Measurements from ENCODE around the gene PLIN5. TPM values are rescaled to one million over a fixed set of nuclear protein-coding genes. Genes with fewer than 3 reads are reported as not detected.

Gene PLIN5, protein sequence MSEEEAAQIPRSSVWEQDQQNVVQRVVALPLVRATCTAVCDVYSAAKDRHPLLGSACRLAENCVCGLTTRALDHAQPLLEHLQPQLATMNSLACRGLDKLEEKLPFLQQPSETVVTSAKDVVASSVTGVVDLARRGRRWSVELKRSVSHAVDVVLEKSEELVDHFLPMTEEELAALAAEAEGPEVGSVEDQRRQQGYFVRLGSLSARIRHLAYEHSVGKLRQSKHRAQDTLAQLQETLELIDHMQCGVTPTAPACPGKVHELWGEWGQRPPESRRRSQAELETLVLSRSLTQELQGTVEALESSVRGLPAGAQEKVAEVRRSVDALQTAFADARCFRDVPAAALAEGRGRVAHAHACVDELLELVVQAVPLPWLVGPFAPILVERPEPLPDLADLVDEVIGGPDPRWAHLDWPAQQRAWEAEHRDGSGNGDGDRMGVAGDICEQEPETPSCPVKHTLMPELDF
- total RNA-seq, result not detected

GRCh38 chr19:4534836-4535658, at the start of gene PLIN5:
PLIN5 (minus strand) TSS chr19:4535224; CDS start chr19:4534074, 1,150 bp downstream.

GRCh38 chr19:4559569-4559968, 24.5 kb upstream of the PLIN5 start, which contains the start of gene SEMA6B:
SEMA6B (minus strand) TSS chr19:4559684; CDS start chr19:4558457, 1,227 bp downstream.

GRCh38 chr19:4539693-4540581, 4.9 kb upstream of the PLIN5 start, which contains the start of gene LRG1:
LRG1 (minus strand) TSS chr19:4540036; CDS start chr19:4540013, 23 bp downstream.

DNA sequence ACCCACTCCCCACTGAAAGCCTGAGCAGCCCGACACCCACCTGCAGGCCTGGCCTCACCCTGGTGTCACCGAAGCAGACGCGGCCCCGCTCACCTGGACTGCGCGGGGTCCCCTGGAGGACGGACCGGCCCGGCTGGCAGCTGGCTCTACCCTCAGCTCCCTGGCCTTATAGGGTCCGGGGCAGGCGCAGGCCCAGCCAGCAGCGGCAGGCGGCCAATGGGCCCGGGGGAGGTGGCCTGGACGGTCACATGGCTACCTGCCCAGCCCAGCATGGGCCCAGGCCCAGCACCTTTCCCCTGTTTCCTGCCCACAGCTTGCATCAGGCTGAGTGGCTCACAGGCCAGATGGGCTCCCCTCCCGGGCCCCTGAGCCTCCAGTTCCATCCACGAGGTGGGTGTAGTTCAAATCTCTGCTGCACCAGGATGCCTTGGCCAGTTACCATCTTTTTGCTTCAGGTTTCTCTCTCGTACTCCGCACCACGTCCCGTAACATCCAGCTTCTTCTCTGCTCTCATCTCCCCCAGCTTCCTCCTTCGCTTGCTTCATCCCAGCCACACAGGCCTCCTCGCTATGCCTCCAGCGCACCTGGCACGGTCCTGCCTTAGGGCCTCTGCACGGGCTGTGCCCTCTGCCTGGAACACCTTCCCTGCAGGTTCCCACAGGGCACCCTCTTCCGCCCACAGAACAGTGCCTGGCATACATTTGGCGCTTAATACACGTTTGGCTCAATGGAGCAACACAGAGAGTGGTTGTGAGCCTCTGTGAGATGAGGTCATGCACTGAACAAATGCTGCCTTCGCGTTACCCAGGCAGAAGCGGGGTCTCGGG, 16.5 kb downstream of the PLIN5 start, which contains the start of gene PLIN4:
TSS of gene PLIN4 (minus strand) at position 142 of the 827 bp plus-strand sequence. CDS start 214 bp downstream, outside the sequence.

Other genes with a start within 250 kb of the PLIN5 start
- not detected for gene TMIGD2, start 232.8 kb downstream of the PLIN5 start, total RNA-seq
- 1 to 10 TPM in 1 of 2 donors, under 1 TPM in 1; 0.69 to 1.7 TPM for gene FSD1, start 230.6 kb downstream of the PLIN5 start, total RNA-seq
- gene STAP2, start 196.4 kb downstream of the PLIN5 start, total RNA-seq, result 10 to 100 TPM; 15.7 to 16.2 TPM
- 1 to 10 TPM; 3.4 to 8.3 TPM for gene MPND, start 191.7 kb downstream of the PLIN5 start, total RNA-seq
- 10 to 100 TPM; 53.3 to 58.3 TPM for gene SH3GL1, start 134.7 kb downstream of the PLIN5 start, total RNA-seq
- gene CHAF1A, start 132.6 kb downstream of the PLIN5 start, total RNA-seq, result 10 to 100 TPM; 15.1 to 30.6 TPM
- gene UBXN6, start 77.4 kb downstream of the PLIN5 start, total RNA-seq, result 10 to 100 TPM; 46.3 to 49.6 TPM
- gene HDGFL2, start 62.9 kb downstream of the PLIN5 start, total RNA-seq, result 10 to 100 TPM; 35.4 to 47.6 TPM
- gene PLIN4, start 16.7 kb downstream of the PLIN5 start, total RNA-seq, result under 1 TPM; under 0.01 TPM
- not detected for gene LRG1, start 4.8 kb upstream of the PLIN5 start, total RNA-seq
- under 1 TPM; under 0.01 to 0.33 TPM for gene SEMA6B, start 24.5 kb upstream of the PLIN5 start, total RNA-seq
- gene TNFAIP8L1, start 104.3 kb upstream of the PLIN5 start, total RNA-seq, result 1 to 10 TPM; 5.2 to 8.7 TPM
- gene MYDGF, start 135.1 kb upstream of the PLIN5 start, total RNA-seq, result 100 to 1,000 TPM; 102 to 180 TPM
- gene DPP9, start 188.6 kb upstream of the PLIN5 start, total RNA-seq, result 10 to 100 TPM; 44.0 to 54.6 TPM